ENCODE results near the gene SNX1.

Gene SNX1

GRCh38 chr15:64163659-64164362, 68.0 kb downstream of the SNX1 start:
- DNase-seq, result no peak

GRCh38 chr15:64164436-64164835, 68.7 kb downstream of the SNX1 start:
- no peak for DNase-seq

- DNase-seq, result no peak
Observed at GRCh38 chr15:64166102-64166890, 70.5 kb downstream of the SNX1 start.

- DNase-seq, result no peak
Observed at GRCh38 chr15:64180235-64180824, 84.5 kb downstream of the SNX1 start.

- no peak for DNase-seq
Observed at GRCh38 chr15:64182859-64183370, 87.1 kb downstream of the SNX1 start.

GRCh38 chr15:64185146-64185911, 89.5 kb downstream of the SNX1 start:
- no peak for DNase-seq

- DNase-seq, result no peak
Observed at GRCh38 chr15:64187396-64188191, 91.8 kb downstream of the SNX1 start.
